ENCODE data around the gene KDM7A. TPM values are rescaled to one million over a fixed set of nuclear protein-coding genes. Genes with fewer than 3 reads are reported as not detected.

The KDM7A gene
- total and polyA plus RNA-seq, 2 of the 8 experiments (the other 6 are each of a cell fraction or from before 2014, with no cell fraction given), result 2.2 to 12.5 TPM

- H3K4me2 ChIP-seq (ENCODE audit: insufficient read depth in 1 of 2, low read depth in 2 of 2, low read length in 2 of 2), result no peak overlapping the region
- ChIA-PET POLR2A (ENCODE audit: partially characterized antibody) (no interaction called here), CTCF (ENCODE audit: partially characterized antibody) (interaction anchor here (0.6 to 1.1 kb wide), 4 partner anchors 12 to 572 kb away, joined by 3 to 5 read pairs (median 4); no protein-coding TSS in a partner anchor)
- no peak overlapping the region for H2BK5ac ChIP-seq (ENCODE audit: low read depth, low read length)
- H3K9ac ChIP-seq (replicated peaks in 1 of 4; ENCODE audit: extremely low read depth in 1 of 4, low read depth in 3 of 4, low read length in 3 of 4), result no peak overlapping the region
- H4K5ac ChIP-seq (ENCODE audit: insufficient read length, low read depth, low read length), result no peak overlapping the region
- no peak overlapping the region for H3K4me3 ChIP-seq (ENCODE audit: extremely low read depth in 1 of 4, insufficient read depth in 2 of 4, low read depth in 3 of 4, low read length in 4 of 4)
- no peak overlapping the region for H2AK5ac ChIP-seq (ENCODE audit: low read depth, low read length)
- H2BK15ac ChIP-seq (ENCODE audit: low read length), result no peak overlapping the region
- H4K20me1 ChIP-seq (replicated peaks in 1 of 2; ENCODE audit: control insufficient read depth in 1 of 2, insufficient read depth in 2 of 2, low read length in 2 of 2), result no peaks in the 10 kb centered on the region
- no peak overlapping the region for H4K8ac ChIP-seq (ENCODE audit: extremely low read depth, insufficient read depth, low read length)
- no peak overlapping the region for H2BK12ac ChIP-seq (ENCODE audit: low read depth, low read length)
- no peak overlapping the region for H2BK20ac ChIP-seq (ENCODE audit: low read length)
- no peaks in the 10 kb centered on the region for H3K9me3 ChIP-seq (ENCODE audit: insufficient read depth in 2 of 2, low read depth in 1 of 2, low read length in 1 of 2)
- H2AFZ ChIP-seq (ENCODE audit: low read length), result no peak overlapping the region
- FAIRE-seq, result no peak
- no peaks in the 10 kb centered on the region for H3K79me2 ChIP-seq (ENCODE audit: control insufficient read depth in 1 of 2, insufficient read depth in 2 of 2, low read length in 2 of 2)
- no peak for TF ChIP-seq MAFK (IDR thresholded peaks at IDR 0.05; ENCODE audit: low read depth, low read length)
- TF ChIP-seq POLR2A (IDR thresholded peaks at IDR 0.05; ENCODE audit: control extremely low read depth in 1 of 2, low read depth in 2 of 2, low read length in 2 of 2), result no peak
- no peak for TF ChIP-seq RNF2 (IDR thresholded peaks at IDR 0.05; ENCODE audit: borderline replicate concordance, low read depth, low read length, missing control alignments, poor library complexity, severe bottlenecking)
- TF ChIP-seq BACH1 (IDR thresholded peaks at IDR 0.05; ENCODE audit: low read length), result no peak
- TF ChIP-seq RAD21 (IDR thresholded peaks at IDR 0.05 in 1 of 2, conservative IDR thresholded peaks at IDR 0.05 in 1 of 2; ENCODE audit: low read depth in 2 of 2, low read length in 2 of 2), result no peak
- no peak overlapping the region for H3K4ac ChIP-seq (replicated peaks; ENCODE audit: insufficient read length, low read depth, low read length)
- WGBS, 2 experiments (ENCODE audit: extremely low coverage in 1 of 2, insufficient coverage in 1 of 2, insufficient read length in 1 of 2, insufficient replicate concordance in 2 of 2, low coverage in 1 of 2, low lambda C conversion rate in 2 of 2, missing lambda C conversion rate in 1 of 2), result 89% methylated on average over 10 of the region's 10 CpGs; no CpG with 5 or more reads in 1 of the 2 experiments
- H2BK120ac ChIP-seq (replicated peaks; ENCODE audit: low read depth, low read length), result no peak overlapping the region
- H3K4me1 ChIP-seq (replicated peaks in 1 of 4; ENCODE audit: control insufficient read depth in 3 of 4, insufficient read depth in 4 of 4, low read length in 3 of 4), result no peaks in the 10 kb centered on the region
- DNase-seq (ENCODE audit: low read depth in 1 of 2, low spot score in 2 of 2), result no peak
- H3K23ac ChIP-seq (ENCODE audit: insufficient read length), result no peak overlapping the region
- no peak overlapping the region for H4K91ac ChIP-seq (replicated peaks; ENCODE audit: insufficient read length, low read length)
- no peak overlapping the region for H3K14ac ChIP-seq (ENCODE audit: insufficient read length)
- H3K27me3 ChIP-seq (replicated peaks in 1 of 4; ENCODE audit: control insufficient read depth in 3 of 4, extremely low read depth in 1 of 4, insufficient read depth in 3 of 4, low read length in 3 of 4), result no peaks in the 10 kb centered on the region
- no peaks in the 10 kb centered on the region for H3K79me1 ChIP-seq (ENCODE audit: low read depth, low read length)
- H3K23me2 ChIP-seq (ENCODE audit: low read depth, low read length), result no peaks in the 10 kb centered on the region
- no peaks in the 10 kb centered on the region for H3K36me3 ChIP-seq (ENCODE audit: control insufficient read depth in 2 of 4, insufficient read depth in 4 of 4, low read length in 3 of 4)
- no peak overlapping the region for H3K56ac ChIP-seq (replicated peaks; ENCODE audit: insufficient read length, low read depth, low read length)
- no peak overlapping the region for H3K27ac ChIP-seq (ENCODE audit: low read depth, low read length)
- H3K18ac ChIP-seq (ENCODE audit: extremely low read depth, low read length), result no peak overlapping the region
These were observed 43.1 kb upstream of the KDM7A start for GRCh38 chr7:140219672-140220524.
